Body of pancreas (tissue), 4 donors: ENCODE data around the gene AFG3L2.

Experiments used
- CTCF ChIP-seq, 7 experiments: fragments of 450-650 bp in 4 of 7; fragments of 200-600 bp in 3 of 7; sonication (generic) in 3 of 7; IDR thresholded peaks; one replicate each; pipeline ENCODE4 v1.5.1; 2016 to 2019; ENCODE audit warnings: antibody characterized with exemption in 7 of 7
- POLR2A ChIP-seq, 3 donors: fragments of 450-650 bp; IDR thresholded peaks; one replicate each; pipeline ENCODE4 v1.6.1; 2016; ENCODE audit warnings: antibody characterized with exemption in 3 of 3, mild to moderate bottlenecking in 2 of 3

GRCh38 chr18:12317664-12318333 lies 59.2 kb downstream of the AFG3L2 start:
- TF ChIP-seq CTCF (IDR thresholded peaks at IDR 0.05) (no peak), POLR2A (IDR thresholded peaks at IDR 0.05) (no peak)
